Fibroblast of lung (primary cell): ENCODE data around the gene ZNRD2.

Experiments
- CTCF ChIP-seq, 2 donors: IDR thresholded peaks in 1 of 2; conservative IDR thresholded peaks in 1 of 2; 1 replicate in 1 of 2; 2 replicates in 1 of 2; pipeline ENCODE4 v1.5.1; 2011 to 2012; ENCODE audit warnings: low read length in 2 of 2, control low read depth in 1 of 2, inconsistent platforms in 1 of 2, low read depth in 1 of 2, mild to moderate bottlenecking in 1 of 2
- EZH2 ChIP-seq: IDR thresholded peaks from 2 replicates; pipeline ENCODE4 v1.5.1; 2012; ENCODE audit warnings: low read length, control low read depth, mild to moderate bottlenecking; ENCODE audit errors: missing control alignments

GRCh38 chr11:65529475-65530156 is 40.7 kb upstream of the ZNRD2 start:
- TF ChIP-seq CTCF (conservative IDR thresholded peaks at IDR 0.05 in 1 of 2, IDR thresholded peaks at IDR 0.05 in 1 of 2; ENCODE audit: low read depth in 1 of 2, low read length in 2 of 2) (no peak), EZH2 (no peak)
